Measurements from ENCODE around the gene POLR3GL. TPM values are rescaled to one million over a fixed set of nuclear protein-coding genes. Genes with fewer than 3 reads are reported as not detected.

POLR3GL gene
- total RNA-seq, 6 experiments from 2014 or later: 8.4 to 14.3 (median 11.9) TPM

DNA sequence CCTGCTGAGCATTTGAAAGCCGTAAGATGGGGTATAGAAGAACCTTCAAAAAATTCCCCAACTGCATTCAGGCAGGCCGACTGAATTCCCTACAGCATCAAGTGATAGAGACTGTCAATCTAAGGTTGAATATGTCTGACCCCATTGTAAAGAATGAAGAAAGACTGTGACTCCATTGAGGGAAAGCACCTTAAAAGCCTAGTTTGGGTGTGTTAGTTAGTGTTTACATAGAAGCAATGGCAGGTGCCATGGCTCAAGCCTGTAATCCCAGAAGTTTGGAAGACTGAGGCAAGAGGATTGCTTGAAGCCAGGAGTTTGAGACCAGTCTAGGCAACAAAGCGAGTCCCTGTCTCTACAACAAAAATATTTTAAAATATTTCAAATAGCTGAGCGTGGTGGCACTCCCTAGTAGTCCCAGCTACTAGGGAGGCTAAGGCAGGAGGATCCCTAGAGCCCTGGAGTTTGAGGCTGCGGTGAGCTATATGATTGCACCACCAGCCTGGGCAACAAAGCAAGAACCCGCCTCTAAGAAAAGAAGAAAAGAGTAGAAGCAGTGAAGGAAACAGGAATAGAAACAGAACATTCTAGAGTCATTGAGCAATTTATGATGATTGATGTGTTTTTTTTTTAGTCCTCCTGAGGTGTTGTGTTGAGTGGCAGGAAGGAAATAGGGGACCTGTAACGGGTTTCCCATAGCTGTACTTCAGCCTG lies 15.4 kb downstream of the POLR3GL start:
- ATAC-seq (peak in 3 of 4 donors; percentile 1 to 5 (median 2)), DNase-seq (no peak)
- H3K9me3 ChIP-seq: no peaks in the 10 kb centered on the region
- peaks cover 0 to 45% (median 11%) of the 10 kb centered on the region in 4 donors for H3K4me1 ChIP-seq
- no peak overlapping the region for H3K4me3 ChIP-seq
- intact Hi-C loops (cut with DNase I): loop anchor here in 1 of 2 donors (5.0 kb wide), 1 partner anchor 32 kb away; no protein-coding TSS in a partner anchor
- H3K27me3 ChIP-seq: no peaks in the 10 kb centered on the region
- H3K36me3 ChIP-seq: no peaks in the 10 kb centered on the region
- TF ChIP-seq, protein P1, sequence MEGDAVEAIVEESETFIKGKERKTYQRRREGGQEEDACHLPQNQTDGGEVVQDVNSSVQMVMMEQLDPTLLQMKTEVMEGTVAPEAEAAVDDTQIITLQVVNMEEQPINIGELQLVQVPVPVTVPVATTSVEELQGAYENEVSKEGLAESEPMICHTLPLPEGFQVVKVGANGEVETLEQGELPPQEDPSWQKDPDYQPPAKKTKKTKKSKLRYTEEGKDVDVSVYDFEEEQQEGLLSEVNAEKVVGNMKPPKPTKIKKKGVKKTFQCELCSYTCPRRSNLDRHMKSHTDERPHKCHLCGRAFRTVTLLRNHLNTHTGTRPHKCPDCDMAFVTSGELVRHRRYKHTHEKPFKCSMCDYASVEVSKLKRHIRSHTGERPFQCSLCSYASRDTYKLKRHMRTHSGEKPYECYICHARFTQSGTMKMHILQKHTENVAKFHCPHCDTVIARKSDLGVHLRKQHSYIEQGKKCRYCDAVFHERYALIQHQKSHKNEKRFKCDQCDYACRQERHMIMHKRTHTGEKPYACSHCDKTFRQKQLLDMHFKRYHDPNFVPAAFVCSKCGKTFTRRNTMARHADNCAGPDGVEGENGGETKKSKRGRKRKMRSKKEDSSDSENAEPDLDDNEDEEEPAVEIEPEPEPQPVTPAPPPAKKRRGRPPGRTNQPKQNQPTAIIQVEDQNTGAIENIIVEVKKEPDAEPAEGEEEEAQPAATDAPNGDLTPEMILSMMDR (IDR thresholded peaks at IDR 0.05): no peak
- TF ChIP-seq POLR2A (IDR thresholded peaks at IDR 0.05): no peak
- peak overlapping the region; percentile 77 to 86 (median 81) for H3K27ac ChIP-seq
- WGBS (ENCODE audit: insufficient coverage, low coverage, low lambda C conversion rate, missing lambda C conversion rate): 35% methylated on average over 6 of the region's 7 CpGs

DNA sequence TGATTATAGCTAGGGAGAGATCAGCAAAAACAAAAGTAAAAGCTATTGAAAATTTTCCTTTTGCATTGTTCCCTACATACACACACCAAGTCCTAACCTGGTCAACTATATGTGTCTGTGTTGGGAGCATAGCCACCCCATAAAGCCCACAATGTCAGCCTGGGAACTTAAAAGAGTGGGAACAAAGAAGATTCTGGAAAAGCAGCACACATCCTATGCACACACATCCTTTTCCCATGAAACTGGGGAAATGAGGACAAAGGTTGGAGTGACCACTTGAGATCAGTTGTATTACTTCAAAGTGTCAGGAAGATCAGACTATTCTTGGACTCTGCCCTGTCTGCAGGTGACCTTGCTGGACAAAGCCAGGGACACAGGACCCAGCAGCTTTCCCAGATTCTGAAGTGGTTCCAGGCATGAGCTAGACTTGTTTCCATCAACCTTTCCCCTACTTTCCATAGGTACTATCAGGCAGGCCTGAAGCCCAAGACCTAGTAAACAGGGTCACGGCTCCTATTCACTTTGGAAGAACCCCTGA lies 16.0 kb downstream of the POLR3GL start:
- Histone ChIP-seq H3K27me3 (no peaks in the 10 kb centered on the region), H3K4me1 (peaks cover 0 to 51% (median 17%) of the 10 kb centered on the region in 4 donors), H3K36me3 (no peaks in the 10 kb centered on the region), H3K4me3 (no peak overlapping the region), H3K9me3 (no peaks in the 10 kb centered on the region), H3K27ac (peak overlapping the region; percentile 77 to 86 (median 81))
- intact Hi-C loops (cut with DNase I): no loop called here
- 33% methylated on average over 1 of the region's 1 CpG for WGBS (ENCODE audit: insufficient coverage, low coverage, low lambda C conversion rate, missing lambda C conversion rate)
- ATAC-seq (peak; percentile 6 to 62 (median 54)), DNase-seq (peak in 2 of 3 donors; percentile 66 to 68)
- TF ChIP-seq POLR2A (IDR thresholded peaks at IDR 0.05): no peak
- TF ChIP-seq, protein P1 (IDR thresholded peaks at IDR 0.05): no peak

DNA sequence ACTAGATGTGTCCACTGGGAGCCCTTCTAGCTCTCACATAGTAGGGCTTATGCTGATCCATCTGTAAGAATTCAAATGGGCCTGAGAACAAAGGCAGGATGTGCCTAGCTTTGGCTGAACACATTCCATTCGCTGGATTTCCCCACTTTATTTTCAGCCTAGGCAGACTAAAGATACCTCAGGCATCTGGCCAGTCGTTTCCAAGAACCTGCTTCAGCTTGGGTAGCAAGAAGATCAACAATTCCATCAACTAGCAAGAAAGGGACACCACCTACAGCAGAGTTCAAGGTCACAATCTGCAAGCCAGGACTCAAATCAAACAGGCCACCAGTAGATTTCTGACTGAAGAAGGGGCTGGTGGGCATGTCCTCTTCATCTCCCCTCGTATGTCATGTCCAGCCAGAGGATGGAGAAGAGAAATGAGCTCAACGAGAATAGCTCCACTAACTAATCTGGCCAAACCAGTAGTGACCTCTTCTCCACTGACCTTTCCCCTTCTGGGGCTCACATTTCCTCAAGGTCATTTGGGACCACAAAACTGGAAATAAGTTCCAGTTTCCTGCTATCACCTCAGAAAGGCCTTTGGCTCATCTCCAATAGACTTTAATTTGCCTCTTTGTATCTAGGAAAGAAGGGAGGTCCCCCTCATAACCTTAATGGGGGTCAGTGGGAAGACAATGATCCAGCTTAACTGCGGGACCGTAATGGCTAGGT lies 17.7 kb downstream of the POLR3GL start:
- ATAC-seq: no peak
- Histone ChIP-seq H3K27me3 (no peaks in the 10 kb centered on the region), H3K27ac (peak overlapping the region; percentile 44 to 48 (median 46)), H3K9me3 (no peaks in the 10 kb centered on the region), H3K4me3 (no peak overlapping the region), H3K36me3 (no peaks in the 10 kb centered on the region), H3K4me1 (peaks cover 0 to 65% (median 22%) of the 10 kb centered on the region in 4 donors)
- intact Hi-C loops (cut with DNase I): no loop called here
- 55% methylated on average over 6 of the region's 6 CpGs for WGBS (ENCODE audit: insufficient coverage, low coverage, low lambda C conversion rate, missing lambda C conversion rate)
- no peak for TF ChIP-seq POLR2A (IDR thresholded peaks at IDR 0.05)
- TF ChIP-seq, protein P1 (IDR thresholded peaks at IDR 0.05): no peak
- no peak for DNase-seq

DNA sequence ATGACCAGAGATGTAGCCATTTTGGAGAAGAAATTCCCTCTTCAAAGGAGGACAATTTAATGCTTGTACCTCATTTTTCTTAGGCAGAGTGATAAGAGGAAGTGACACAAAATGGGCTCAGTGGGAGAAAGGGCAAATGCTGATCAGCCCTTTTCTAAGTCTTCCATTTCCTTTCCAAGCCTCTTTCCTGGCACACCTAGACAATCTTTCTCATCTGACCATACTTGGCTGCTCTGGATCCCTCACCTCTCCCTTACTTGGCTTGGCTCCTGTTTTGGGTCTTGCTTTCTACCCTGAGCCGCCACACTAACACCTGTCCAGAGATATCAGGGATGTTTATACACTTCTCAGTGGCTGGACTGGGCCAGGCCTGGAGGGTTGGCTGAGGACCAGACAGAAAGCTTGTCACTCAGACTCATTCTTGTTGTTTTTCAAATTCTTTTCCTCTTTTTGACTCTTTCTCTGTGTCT lies 18.8 kb downstream of the POLR3GL start:
- Histone ChIP-seq H3K27ac (peak overlapping the region; percentile 44 to 48 (median 46)), H3K4me3 (no peak overlapping the region), H3K4me1 (peaks cover 0 to 61% (median 19%) of the 10 kb centered on the region in 4 donors), H3K36me3 (no peaks in the 10 kb centered on the region), H3K9me3 (no peaks in the 10 kb centered on the region), H3K27me3 (no peaks in the 10 kb centered on the region)
- DNase-seq (peak in 1 of 3 donors; percentile 69), ATAC-seq (peak; percentile 20 to 62 (median 52))
- 8% methylated on average over 1 of the region's 1 CpG for WGBS (ENCODE audit: insufficient coverage, low coverage, low lambda C conversion rate, missing lambda C conversion rate)
- intact Hi-C loops (cut with DNase I): no loop called here
- TF ChIP-seq POLR2A (IDR thresholded peaks at IDR 0.05): peak; percentile 30
- TF ChIP-seq, protein P1 (IDR thresholded peaks at IDR 0.05): no peak

All from right lobe of liver (tissue), 6 donors.